Measurements from ENCODE around the gene RWDD2A.

DNA sequence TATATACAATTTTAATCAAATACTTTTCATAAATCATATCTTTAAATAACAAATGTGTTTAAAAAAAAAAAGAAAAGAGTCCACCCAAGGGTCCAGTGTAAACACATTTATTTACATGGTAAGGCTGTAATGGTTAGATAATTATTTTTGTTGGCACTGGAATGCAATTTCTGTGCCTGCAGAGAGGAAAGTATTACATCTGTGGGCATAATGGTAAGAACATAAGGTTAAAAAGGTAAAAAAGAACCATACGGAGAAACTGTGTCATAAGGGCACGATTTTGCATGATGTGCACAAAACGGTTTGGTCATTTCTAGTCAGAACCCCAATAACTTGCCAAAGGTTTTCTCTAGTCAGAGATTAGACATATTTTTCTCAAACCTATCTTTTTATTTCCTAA lies 54.3 kb downstream of the RWDD2A start:
- TF ChIP-seq, protein P1, sequence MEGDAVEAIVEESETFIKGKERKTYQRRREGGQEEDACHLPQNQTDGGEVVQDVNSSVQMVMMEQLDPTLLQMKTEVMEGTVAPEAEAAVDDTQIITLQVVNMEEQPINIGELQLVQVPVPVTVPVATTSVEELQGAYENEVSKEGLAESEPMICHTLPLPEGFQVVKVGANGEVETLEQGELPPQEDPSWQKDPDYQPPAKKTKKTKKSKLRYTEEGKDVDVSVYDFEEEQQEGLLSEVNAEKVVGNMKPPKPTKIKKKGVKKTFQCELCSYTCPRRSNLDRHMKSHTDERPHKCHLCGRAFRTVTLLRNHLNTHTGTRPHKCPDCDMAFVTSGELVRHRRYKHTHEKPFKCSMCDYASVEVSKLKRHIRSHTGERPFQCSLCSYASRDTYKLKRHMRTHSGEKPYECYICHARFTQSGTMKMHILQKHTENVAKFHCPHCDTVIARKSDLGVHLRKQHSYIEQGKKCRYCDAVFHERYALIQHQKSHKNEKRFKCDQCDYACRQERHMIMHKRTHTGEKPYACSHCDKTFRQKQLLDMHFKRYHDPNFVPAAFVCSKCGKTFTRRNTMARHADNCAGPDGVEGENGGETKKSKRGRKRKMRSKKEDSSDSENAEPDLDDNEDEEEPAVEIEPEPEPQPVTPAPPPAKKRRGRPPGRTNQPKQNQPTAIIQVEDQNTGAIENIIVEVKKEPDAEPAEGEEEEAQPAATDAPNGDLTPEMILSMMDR (IDR thresholded peaks at IDR 0.05), result no peak
- TF ChIP-seq POLR2A (IDR thresholded peaks at IDR 0.05), result no peak
